22Rv1 (cell line): ENCODE results near the gene OLIG2.

Experiments used
- H3K27ac ChIP-seq: fragments of 450-650 bp; 2 replicates; pipeline ENCODE4 v1.5.1; 2017
- CTCF ChIP-seq: fragments of 450-650 bp; IDR thresholded peaks from 2 replicates; pipeline ENCODE4 v1.5.1; 2017; ENCODE audit warnings: mild to moderate bottlenecking
- ZFX ChIP-seq: fragments of 450-650 bp; IDR thresholded peaks from 2 replicates; pipeline ENCODE4 v1.6.1; 2017; ENCODE audit warnings: antibody characterized with exemption, borderline replicate concordance

Gene OLIG2

GRCh38 chr21:33028773-33029384 is 3.1 kb downstream of the OLIG2 start:
- TF ChIP-seq CTCF = no peak
- no peak for TF ChIP-seq ZFX
- H3K27ac ChIP-seq = no peak overlapping the region

GRCh38 chr21:33029385-33029921 is 3.7 kb downstream of the OLIG2 start:
- TF ChIP-seq CTCF = no peak
- no peak for TF ChIP-seq ZFX
- no peak overlapping the region for H3K27ac ChIP-seq

DNA sequence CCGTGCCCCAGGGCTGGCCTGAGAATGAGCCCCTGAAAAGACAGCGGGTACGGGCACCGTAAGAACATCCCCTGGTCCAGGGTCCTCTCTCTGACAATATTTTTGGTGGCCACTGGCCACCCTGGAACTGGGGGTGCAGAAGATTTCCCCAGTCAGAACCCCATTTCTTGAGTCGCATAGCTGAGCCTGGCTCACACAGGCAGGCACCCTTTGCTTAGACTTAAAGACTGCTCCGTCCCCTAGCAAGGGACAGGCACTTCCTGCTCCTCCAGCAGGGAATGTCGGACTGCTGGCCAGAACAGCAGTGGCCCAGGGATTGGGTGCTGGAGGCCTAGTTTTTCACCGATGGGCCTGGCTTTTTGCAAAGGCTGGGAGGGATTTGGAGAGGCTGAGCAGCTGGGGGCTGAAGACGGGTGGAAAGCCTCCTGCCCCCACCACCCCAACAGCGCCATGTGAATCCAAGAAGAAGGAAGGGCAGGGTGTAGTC is 4.3 kb downstream of the OLIG2 start:
- H3K27ac ChIP-seq = no peak overlapping the region
- TF ChIP-seq ZFX (no peak), CTCF (no peak)

DNA sequence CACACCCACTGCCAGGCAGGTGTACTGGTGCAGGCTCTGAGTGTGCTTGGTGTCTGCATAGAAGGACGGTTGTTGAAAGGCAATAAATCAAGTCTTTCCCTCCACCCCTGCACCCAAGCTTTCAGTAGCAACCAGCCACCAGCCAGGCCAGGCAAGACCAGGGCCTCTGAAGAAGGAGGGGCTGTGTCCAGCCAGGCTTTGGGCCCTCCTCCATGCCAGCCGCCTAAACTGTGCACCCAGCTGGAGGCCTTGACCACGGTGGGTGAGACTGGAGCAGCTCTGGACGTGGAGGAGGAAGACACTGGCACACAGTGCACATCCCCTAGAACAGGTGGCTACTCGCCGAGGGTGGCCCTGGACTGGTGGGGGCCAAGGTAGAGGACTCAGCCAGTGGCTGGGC is 4.9 kb downstream of the OLIG2 start:
- no peak overlapping the region for H3K27ac ChIP-seq
- TF ChIP-seq CTCF (no peak), ZFX (no peak)

DNA sequence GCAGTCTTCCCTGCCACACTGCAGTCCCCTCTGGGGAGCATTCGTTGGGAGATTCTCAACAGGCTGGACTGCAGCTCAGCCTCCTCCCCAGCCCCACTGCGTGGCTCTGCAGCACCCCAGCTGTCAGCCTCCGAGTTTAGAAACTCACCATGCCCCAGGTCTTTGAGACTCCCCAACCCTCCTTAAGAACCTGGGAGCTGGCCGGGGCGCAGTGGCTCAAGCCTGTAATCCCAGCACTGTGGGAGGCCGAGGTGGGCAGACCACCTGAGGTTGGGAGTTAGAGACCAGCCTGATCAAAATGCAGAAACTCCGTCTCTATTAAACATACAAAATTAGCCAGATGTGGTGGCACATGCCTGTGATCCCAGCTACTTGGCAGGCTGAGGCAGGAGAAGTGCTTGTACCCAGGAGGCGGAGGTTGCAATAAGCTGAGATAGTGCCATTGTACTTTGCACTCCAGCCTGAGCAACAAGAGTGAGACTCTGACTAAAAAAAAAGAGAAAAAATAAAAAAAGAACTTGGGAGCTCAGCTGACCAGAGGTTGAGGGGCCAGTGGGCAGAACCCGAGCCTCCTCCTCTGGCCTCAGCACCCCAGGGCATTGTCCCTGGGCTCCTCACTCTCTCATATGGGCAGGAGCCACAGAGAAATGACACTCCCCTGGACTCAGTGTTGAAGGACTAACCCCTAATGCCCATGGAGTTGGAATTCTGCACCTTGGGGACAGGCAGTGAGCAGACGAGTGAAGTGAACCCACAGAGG is 5.6 kb downstream of the OLIG2 start:
- TF ChIP-seq ZFX (no peak), CTCF (no peak)
- no peak overlapping the region for H3K27ac ChIP-seq

DNA sequence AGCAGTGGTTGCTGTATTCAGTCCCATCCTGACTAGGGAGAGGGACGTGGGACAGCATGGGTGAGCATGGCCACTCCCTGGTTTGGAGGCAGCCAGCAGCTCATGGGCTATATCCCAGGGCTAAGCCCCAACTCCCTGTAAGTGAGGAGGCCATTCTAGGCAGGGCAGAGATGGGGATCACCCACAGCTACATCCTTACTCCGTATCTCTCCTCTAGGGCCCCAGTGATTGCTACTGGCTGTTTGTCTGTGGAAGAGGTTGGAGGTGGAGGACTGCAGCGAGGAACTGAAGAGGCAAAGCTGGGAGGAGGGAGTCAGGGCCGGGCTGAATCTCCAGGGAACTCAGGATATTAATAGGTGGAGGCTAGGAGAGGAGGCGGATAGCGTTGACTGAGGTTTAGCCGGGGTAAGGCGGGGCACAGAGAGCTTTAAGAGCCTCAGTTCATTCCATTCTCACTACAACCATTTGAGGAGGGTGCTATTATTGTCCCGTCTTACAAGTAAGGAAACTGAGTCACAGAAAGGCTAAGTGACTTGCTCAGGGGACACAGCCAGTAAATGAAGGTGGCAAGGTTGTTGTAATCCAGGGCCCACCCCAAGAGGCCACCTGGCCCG is 6.8 kb downstream of the OLIG2 start:
- H3K27ac ChIP-seq = no peak overlapping the region
- TF ChIP-seq CTCF = no peak
- TF ChIP-seq ZFX = no peak
